GM12891 (cell line): ENCODE measurements around the gene TNFAIP8.

ENCODE experiments used
- DNase-seq: peaks from one replicate; pipeline ENCODE4 v3.0.0; 2011; ENCODE audit warnings: low spot score; ENCODE audit not compliant: insufficient read length
- FAIRE-seq: peaks from 2 replicates; lab custom pipeline; 2011; peaks lifted over from hg19 to GRCh38; lab: Jason Lieb, UNC
- PAX5 ChIP-seq: IDR thresholded peaks from 2 replicates; pipeline ENCODE4 v1.6.1; 2011; ENCODE audit warnings: low read length, moderate library complexity, mild to moderate bottlenecking; ENCODE audit not compliant: insufficient read depth, severe bottlenecking
- POLR2A ChIP-seq: IDR thresholded peaks from 2 replicates; pipeline ENCODE4 v1.6.1; 2011; ENCODE audit warnings: low read depth, low read length, control low read depth
- POLR2AphosphoS5 ChIP-seq: IDR thresholded peaks from 2 replicates; pipeline ENCODE4 v1.6.1; 2011; ENCODE audit warnings: low read depth, low read length, control low read depth
- POU2F2 ChIP-seq: IDR thresholded peaks from 2 replicates; pipeline ENCODE4 v1.6.1; 2011; ENCODE audit warnings: low read depth, mild to moderate bottlenecking, control low read depth, low read length, moderate library complexity
- SPI1 ChIP-seq: IDR thresholded peaks from 2 replicates; pipeline ENCODE4 v1.6.1; 2011; ENCODE audit warnings: low read depth, low read length, control low read depth
- TAF1 ChIP-seq: IDR thresholded peaks from 2 replicates; pipeline ENCODE4 v1.6.1; 2011; ENCODE audit warnings: low read depth, low read length, control low read depth

The TNFAIP8 gene

GRCh38 chr5:119397518-119398380 is 41.9 kb downstream of the TNFAIP8 start:
- DNase-seq = no peak
- TF ChIP-seq POLR2AphosphoS5 (peak; percentile 32; the same call in 1 of the 2 replicates), TAF1 (peak; percentile 18; the same call in 1 of the 2 replicates), POLR2A (no peak), SPI1 (0 out of 2 replicates have a peak, but pooled peaks have one; percentile 2)
- FAIRE-seq = peak; percentile 26

- FAIRE-seq (peak; percentile 9), DNase-seq (no peak)
- TF ChIP-seq POU2F2 (peak; percentile 86), POLR2AphosphoS5 (no peak; the same call in 1 of the 2 replicates)
These were observed 43.1 kb downstream of the TNFAIP8 start for GRCh38 chr5:119398727-119399466.

GRCh38 chr5:119400245-119400644 is 44.4 kb downstream of the TNFAIP8 start:
- FAIRE-seq (peak; percentile 45), DNase-seq (no peak)
- TF ChIP-seq TAF1 = no peak
- no peak for TF ChIP-seq SPI1
- no peak for TF ChIP-seq POLR2AphosphoS5
- TF ChIP-seq POU2F2 = no peak
- TF ChIP-seq POLR2A = no peak
- no peak for TF ChIP-seq PAX5

- DNase-seq (no peak), FAIRE-seq (peak; percentile 16)
- TF ChIP-seq SPI1 (no peak), TAF1 (no peak), PAX5 (no peak), POLR2AphosphoS5 (no peak), POU2F2 (no peak), POLR2A (no peak)
These were observed 46.3 kb downstream of the TNFAIP8 start for GRCh38 chr5:119402081-119402480.

GRCh38 chr5:119402555-119402954 is 46.7 kb downstream of the TNFAIP8 start:
- FAIRE-seq (no peak), DNase-seq (no peak)
- no peak for TF ChIP-seq PAX5
- no peak for TF ChIP-seq POLR2A
- no peak for TF ChIP-seq POU2F2
- TF ChIP-seq POLR2AphosphoS5 = no peak
- no peak for TF ChIP-seq TAF1
- TF ChIP-seq SPI1 = no peak

GRCh38 chr5:119404033-119404432 is 48.2 kb downstream of the TNFAIP8 start:
- no peak for TF ChIP-seq POU2F2
- TF ChIP-seq PAX5 = no peak
- no peak for TF ChIP-seq POLR2AphosphoS5
- TF ChIP-seq SPI1 = no peak
- TF ChIP-seq TAF1 = no peak
- no peak for TF ChIP-seq POLR2A
- no peak for FAIRE-seq

GRCh38 chr5:119405419-119405818 is 49.6 kb downstream of the TNFAIP8 start:
- TF ChIP-seq POU2F2 (no peak), SPI1 (0 out of 2 replicates have a peak, but pooled peaks have one; percentile 39)
- DNase-seq = no peak
- FAIRE-seq = peak; percentile 61

More at GRCh38 chr5:119404033-119404432, 48.2 kb downstream of the TNFAIP8 start:
- no peak for DNase-seq

- DNase-seq (no peak), FAIRE-seq (no peak)
- TF ChIP-seq SPI1 (no peak), PAX5 (no peak), POU2F2 (no peak), POLR2AphosphoS5 (no peak), TAF1 (no peak), POLR2A (no peak)
These were observed 50.8 kb downstream of the TNFAIP8 start for GRCh38 chr5:119406551-119407110.

GRCh38 chr5:119409235-119409815 is 53.5 kb downstream of the TNFAIP8 start:
- FAIRE-seq (peak; percentile 72), DNase-seq (no peak)
- TF ChIP-seq TAF1 (no peak), POLR2AphosphoS5 (no peak), PAX5 (no peak), SPI1 (no peak), POU2F2 (no peak), POLR2A (no peak)
